HG02973 (cell line): Measurements from ENCODE around the gene BEND7.
"Not testable (repeated sequence)": the region's sequence is repeated elsewhere in the genome, so short reads cannot be mapped to it uniquely, and the experiment has no call there.

Experiments
- ATAC-seq: cut with Tn5 transposase; IDR thresholded peaks from one replicate; pipeline ENCODE4 v1.9.1; 2021; ENCODE audit warnings: moderate library complexity; ENCODE audit not compliant: unreplicated experiment

The BEND7 gene

GRCh38 chr10:13528875-13529713 lies at the start of gene BEND7:
BEND7 (minus strand) TSS chr10:13529014; CDS start chr10:13528533, 481 bp downstream.
- ATAC-seq = no peak

- no peak for ATAC-seq
Measured at GRCh38 chr10:13573960-13574359, 45.1 kb upstream of the BEND7 start.

- no peak for ATAC-seq
Measured at GRCh38 chr10:13571541-13571940, 42.7 kb upstream of the BEND7 start.

GRCh38 chr10:13567030-13567429 lies 38.2 kb upstream of the BEND7 start:
- no peak for ATAC-seq

GRCh38 chr10:13564576-13564975 lies 35.8 kb upstream of the BEND7 start:
- no peak for ATAC-seq

GRCh38 chr10:13563481-13564445 lies 34.9 kb upstream of the BEND7 start:
- no peak for ATAC-seq

GRCh38 chr10:13560597-13560996 lies 31.8 kb upstream of the BEND7 start:
- no peak for ATAC-seq

- ATAC-seq = no peak
Measured at GRCh38 chr10:13559124-13559700, 30.4 kb upstream of the BEND7 start.

GRCh38 chr10:13555884-13556510 lies 27.2 kb upstream of the BEND7 start:
- no peak for ATAC-seq

- ATAC-seq = no peak
Measured at GRCh38 chr10:13550802-13551201, 22.0 kb upstream of the BEND7 start.

GRCh38 chr10:13542533-13542932 lies 13.7 kb upstream of the BEND7 start:
- ATAC-seq = no peak

- ATAC-seq = not testable (repeated sequence)
Measured at GRCh38 chr10:13537985-13538384, 9.2 kb upstream of the BEND7 start.

- no peak for ATAC-seq
Measured at GRCh38 chr10:13536674-13537366, 8.0 kb upstream of the BEND7 start.

GRCh38 chr10:13535346-13535745 lies 6.5 kb upstream of the BEND7 start:
- no peak for ATAC-seq

- ATAC-seq = no peak
Measured at GRCh38 chr10:13529714-13529973, 830 bp upstream of the BEND7 start.

- ATAC-seq = no peak
Measured at GRCh38 chr10:13528123-13528874, 515 bp downstream of the BEND7 start.

GRCh38 chr10:13527864-13528122 lies 1.0 kb downstream of the BEND7 start:
- ATAC-seq = no peak

- ATAC-seq = no peak
Measured at GRCh38 chr10:13526948-13527863, 1.6 kb downstream of the BEND7 start.

GRCh38 chr10:13525663-13526062 lies 3.2 kb downstream of the BEND7 start:
- ATAC-seq = no peak
